SH-SY5Y (cell line): Measurements from ENCODE around the gene KRT3.

ENCODE experiments used
- GATA2 ChIP-seq: IDR thresholded peaks from 2 replicates; pipeline ENCODE4 v1.6.1; 2011; ENCODE audit warnings: mild to moderate bottlenecking, low read depth, low read length
- GATA3 ChIP-seq: IDR thresholded peaks from 2 replicates; pipeline ENCODE4 v1.6.1; 2011; ENCODE audit warnings: low read depth, mild to moderate bottlenecking, low read length, moderate library complexity

KRT3 gene

DNA sequence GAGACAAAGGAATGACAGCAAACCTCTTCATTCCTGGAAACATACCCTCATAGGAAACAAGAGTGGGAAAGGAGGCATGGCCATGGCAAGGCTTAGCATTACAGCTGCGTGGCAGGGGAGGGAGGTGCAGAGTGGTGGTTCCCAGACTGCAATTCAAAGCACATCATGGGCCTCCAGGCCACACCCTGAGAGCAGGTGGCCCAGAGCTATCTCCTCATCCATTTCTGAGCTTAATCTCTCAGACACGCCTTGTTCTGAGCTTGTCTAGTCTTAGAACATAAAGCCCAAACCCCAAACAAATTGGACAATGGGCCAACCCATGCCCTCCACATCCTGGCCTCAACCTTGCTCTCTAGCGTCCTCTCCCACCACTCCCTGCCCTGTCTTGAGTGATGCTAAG lies 5.9 kb upstream of the KRT3 start:
- TF ChIP-seq GATA3, result no peak

DNA sequence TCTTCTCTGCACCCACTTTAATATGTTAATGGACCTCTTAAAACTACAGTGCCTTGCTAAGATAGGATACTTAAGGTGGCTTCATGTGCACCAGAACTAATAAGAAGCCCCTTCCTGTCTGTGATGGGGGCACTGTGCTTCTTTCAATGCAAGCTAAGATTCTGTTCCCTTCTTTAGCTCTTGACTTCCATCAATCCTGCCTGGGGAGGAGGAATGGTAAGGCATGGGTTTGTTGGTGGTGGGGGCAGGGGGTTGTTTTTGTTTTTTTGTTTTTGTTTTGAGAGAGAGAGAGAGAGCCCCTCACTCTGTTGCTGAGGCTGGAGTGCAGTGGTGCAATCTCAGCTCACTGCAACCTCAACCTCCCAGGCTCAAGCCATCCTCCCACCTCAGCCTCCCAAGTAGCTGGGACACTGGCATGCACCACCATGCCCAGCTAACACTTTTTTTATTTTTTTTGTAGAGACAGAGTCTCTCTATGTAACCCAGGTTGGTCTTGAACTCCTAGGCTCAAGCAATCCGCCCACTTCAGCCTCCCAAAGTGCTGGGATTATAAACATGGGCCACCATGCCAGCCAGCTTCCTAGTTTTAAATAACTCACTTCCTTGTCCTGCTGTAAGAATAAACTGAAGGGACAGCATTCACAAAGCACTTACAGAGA lies 4.5 kb upstream of the KRT3 start:
- no peak for TF ChIP-seq GATA2
- no peak for TF ChIP-seq GATA3

DNA sequence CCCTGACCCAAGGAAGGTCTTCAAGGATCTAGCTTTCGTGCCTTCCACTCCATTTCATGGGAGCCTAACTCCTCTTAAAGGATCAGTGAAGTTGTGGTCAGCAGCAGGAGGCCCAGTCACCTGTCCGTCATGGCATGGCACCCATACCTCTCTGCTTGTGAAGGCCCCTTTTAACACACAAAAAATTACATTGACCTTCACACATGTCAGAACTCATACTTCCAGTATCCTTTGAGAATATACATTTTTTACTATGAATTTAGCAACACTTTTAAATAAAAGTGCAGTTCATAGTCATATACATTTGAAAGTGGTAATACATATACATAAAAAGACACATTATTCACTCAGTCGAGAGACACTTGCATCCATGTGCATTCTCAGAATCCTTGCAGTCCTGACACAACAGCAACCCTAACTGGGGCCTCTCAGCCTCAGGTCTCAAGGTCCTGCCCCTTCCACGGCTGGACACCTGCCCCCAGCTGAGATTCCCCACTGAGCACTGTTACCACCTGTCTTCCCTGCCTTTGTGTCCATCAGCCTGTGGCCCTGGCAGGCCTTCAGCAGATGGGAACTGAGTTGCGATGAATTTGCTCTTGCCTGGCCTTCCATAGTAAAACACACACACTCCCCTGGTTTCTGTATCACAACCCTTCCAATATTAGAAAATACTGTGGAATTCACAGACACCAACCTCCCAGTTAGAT lies 3.7 kb upstream of the KRT3 start:
- TF ChIP-seq GATA3, result no peak
- no peak for TF ChIP-seq GATA2

DNA sequence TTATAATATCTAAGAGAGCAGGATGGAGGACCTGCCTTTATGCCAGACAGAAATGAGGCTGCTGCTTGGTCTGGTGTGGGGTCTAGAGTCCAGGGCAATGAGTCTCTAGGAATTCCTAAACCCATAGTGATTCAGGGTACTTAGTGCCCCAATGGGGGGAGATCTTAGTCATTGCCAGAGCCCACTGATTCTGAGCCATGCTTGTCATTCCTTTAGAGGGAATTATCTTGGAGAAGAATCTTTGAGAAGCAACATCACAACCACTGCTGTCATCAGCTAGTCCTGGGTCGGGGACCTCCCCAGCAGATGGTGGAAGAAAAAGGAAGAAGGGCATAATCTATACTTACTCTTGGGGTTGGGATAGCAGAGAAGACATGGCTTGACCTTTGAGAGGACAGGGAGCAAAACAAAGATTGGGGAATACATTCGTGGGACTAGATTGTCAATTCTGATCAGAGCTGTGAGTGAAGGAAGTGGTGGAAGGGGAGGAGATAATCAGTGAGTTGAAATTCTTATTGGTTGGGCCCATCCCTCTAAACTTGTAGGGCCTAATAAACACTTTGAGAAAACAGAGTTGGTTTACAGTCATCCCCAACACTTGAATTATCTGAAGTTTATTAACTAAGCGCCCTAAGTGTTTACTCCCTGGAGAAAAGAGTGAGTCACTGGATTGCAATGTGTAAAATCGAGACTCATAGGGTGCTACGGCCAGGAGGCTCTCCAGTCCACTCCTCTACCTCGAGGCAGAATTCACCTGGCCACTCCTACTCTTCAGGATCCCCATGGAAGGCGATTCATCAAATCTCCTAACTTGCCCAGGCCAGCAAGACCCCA lies 3.0 kb upstream of the KRT3 start:
- no peak for TF ChIP-seq GATA2
- TF ChIP-seq GATA3, result no peak

DNA sequence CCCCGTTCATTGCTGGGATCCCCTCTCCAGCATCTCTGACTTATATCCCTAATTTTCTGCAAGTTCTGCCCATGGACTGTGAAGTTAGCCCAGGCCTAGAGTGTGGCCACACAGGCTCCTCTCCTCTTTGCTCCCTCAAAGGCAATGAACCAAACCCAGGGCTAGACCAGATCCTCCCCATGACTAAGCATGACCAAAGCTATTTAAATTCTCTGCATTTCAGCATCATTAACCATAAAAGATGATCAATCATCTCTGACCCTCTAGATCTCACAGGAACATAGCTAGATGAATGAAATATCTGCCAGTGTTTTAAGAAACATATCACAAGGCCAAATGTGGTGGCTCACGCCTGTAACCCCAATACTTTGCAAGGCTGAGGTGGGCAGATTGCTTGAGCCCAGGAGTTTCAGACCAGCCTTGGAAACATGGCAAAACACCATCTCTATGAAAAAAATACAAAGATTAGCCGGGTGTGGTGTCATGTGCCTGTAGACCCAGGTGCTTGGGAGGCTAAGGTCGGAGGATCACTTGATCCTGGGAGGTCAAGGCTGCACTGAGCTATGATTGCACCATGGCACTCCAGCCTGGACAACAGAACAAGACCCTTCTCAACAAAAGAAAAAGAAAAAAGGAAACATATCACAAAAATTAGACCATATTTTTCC lies 2.2 kb upstream of the KRT3 start:
- TF ChIP-seq GATA3 (no peak), GATA2 (no peak)

DNA sequence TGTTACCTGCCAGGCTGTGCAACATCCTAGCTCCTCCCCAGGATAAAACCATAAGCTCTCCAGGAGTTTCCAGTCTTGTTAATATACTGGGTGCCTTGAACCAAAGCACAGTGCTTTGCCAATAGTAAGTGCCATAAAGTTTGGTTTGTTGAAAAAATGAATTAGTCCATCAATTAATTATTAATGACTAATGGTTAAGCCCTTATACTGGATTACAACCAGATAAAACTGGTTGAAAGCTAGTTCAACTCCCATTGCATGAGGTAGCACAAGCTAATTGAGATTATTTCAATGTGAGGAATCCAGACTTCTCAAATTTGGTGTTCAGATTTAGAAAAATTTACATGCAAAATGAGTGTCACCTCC lies 1.6 kb upstream of the KRT3 start:
- TF ChIP-seq GATA2 (no peak), GATA3 (no peak)

DNA sequence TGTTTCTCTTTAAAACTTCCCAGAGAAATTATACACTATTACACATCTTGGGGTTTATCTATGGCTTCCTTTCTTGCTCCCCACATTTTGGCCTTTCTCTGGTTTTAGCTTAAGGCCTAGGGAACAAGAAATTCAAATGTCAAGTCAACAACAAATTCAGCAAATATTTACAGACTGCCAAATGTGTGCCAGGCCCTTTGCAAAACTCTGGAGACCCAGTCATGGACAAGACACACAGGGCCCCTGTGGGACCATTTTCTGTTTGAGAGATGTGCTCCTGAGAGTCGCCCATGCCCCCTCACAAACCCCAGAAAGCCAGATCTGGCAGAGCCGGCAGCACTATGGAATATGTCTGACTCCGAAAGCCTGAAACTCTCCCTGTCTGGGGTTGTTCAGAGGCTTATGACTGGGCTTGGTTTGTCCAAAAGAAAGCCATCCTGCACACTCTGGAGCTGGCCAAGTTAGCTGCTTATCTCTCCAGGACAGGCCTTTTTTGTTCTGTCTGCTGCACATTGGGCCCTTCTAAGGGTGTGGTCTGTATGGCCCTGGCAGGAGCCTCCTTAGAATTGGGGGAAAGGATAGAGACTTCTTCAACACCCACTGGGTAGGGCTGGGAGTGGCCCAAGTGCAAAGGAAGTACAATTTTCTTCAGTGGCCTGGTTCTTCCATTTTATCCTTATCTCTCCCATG lies 1.1 kb upstream of the KRT3 start:
- no peak for TF ChIP-seq GATA3
- no peak for TF ChIP-seq GATA2

DNA sequence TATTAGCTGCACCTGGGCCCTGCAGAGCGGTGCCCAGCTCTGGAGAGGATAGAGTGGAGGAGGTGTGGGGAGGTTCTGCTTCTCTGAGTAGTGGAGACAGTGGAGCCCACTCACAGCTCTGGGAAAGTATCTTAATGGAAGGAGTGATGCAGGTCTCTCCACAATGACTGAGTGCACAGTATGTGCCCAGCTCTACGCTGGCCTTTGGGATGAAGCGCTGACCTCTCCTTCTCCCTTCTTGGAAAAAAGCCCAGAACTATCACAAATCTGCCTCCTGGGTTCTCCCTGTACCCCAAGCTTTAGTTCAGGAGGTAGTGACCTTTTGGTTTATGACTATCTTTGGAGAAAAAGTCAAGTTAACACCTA lies 495 bp upstream of the KRT3 start:
- TF ChIP-seq GATA2 (no peak), GATA3 (no peak)

DNA sequence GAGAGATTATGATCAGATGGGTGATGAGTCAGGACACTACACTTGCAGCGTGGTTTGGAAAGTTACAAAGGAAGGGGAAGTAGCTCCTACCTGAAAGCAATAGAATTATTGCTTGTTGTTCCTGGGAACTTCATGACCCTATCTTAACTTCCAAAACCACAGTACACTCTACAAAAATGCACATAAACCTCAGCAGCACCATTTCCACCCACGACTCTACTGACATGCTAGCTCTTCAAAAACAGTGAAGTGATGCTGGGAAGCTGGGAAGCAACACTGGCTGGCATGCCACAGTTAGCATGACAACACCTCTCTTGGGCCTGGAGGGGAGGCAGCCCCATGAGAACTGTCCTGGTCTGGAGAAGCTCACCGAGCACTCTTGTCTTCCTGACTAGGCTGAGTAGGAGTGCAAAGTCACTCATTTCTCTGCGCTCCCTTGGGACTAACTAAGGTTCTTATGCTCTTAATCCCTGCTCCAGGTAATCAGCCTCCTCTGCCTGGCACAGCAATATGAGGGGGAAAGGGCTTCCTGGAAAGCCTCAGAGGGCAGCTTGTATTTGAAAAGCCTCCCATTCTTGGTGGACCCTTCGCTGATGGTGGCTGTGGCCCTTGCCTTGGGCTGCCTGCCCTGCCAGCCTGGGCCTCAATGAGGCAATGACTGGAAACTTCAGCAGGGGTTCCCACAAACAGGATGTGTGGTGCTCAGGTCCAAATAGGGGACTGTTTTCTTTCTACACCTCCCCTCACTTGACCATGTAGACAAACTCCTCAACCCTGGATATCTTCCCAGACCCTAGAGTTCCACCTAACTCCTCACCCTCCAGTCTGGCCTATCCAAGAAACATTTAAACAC lies 1.2 kb downstream of the KRT3 start:
- no peak for TF ChIP-seq GATA2
- no peak for TF ChIP-seq GATA3

DNA sequence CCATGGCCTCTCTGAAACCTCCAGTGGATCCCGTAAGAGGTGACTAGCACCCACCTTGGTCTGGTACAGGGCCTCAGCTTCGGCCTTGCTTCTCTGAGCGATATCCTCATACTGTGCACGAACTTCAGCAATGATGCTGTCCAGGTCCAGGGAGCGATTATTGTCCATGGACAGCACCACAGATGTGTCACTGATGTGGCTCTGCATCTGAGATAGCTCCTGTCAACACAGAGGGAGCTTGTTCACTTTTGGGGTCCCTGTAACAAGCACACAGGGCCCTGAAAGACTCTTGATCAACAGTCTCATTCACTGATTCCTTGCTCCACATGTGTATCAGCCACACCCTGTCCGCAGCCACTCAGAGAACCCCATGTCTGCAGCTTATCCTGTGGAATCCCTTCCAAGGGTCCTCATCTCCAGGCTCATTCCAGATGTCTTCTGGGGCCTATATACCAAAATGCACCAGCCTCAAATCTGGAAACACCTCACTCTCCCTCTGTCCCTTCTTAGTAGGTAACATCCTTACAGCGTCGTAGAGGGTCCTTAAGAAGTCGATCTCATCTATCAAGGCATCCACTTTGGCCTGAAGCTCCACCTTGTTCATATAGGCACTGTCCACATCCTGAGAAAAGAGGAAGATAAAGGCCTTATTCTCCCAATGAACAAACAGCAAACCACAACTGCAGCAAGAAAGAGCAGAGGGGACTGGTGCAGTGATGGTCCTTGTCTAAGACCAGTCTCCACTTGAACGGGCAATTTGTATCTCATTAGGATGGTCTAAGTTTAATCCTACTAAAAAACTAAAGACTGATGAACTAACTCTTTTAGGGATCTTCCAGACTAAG lies 3.5 kb downstream of the KRT3 start:
- TF ChIP-seq GATA3 (no peak), GATA2 (no peak)

DNA sequence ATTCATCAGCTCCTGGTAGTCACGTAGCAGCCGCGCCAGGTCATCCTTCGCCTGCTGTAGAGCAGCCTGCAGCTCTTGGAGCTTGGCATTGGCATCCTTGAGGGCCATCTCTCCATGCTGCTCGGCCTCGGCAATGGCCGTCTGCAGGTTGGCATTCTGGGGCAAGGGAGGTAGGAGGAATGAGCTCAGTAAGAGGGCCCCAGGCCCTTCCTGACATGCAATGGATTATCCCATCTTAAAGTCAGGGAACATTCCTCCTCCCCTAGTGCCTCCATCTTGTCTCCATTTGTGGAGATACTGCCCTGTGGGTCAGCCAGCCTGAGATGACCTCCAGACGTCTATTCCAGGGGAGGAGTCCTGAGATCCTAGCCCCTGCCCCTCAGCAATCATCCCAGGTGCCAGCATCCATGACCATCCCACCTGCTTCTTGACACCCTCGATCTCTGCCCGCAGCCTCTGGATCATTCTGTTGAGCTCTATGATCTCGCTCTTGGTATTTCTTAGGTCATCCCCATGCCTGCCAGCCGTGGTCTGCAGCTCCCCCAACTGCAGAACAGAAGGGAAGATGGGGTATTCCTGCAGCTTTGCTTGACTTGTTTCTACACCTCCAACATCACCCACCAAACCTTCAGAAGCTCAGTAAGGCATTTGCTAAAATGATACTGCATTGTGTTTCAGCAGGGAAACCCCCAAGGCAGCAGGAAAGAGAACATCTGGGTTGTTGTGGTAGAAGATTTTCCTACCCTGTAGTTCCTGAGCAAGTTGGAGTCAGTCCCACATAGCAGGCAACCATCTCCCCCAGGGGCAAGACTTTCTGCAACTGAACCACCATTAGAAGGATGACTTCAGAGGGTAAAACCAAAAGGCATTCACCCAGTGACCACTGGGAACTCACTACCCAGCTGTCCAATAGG lies 4.4 kb downstream of the KRT3 start:
- no peak for TF ChIP-seq GATA3
- TF ChIP-seq GATA2, result no peak
